ENCODE data around the gene DZIP1L.

DNA sequence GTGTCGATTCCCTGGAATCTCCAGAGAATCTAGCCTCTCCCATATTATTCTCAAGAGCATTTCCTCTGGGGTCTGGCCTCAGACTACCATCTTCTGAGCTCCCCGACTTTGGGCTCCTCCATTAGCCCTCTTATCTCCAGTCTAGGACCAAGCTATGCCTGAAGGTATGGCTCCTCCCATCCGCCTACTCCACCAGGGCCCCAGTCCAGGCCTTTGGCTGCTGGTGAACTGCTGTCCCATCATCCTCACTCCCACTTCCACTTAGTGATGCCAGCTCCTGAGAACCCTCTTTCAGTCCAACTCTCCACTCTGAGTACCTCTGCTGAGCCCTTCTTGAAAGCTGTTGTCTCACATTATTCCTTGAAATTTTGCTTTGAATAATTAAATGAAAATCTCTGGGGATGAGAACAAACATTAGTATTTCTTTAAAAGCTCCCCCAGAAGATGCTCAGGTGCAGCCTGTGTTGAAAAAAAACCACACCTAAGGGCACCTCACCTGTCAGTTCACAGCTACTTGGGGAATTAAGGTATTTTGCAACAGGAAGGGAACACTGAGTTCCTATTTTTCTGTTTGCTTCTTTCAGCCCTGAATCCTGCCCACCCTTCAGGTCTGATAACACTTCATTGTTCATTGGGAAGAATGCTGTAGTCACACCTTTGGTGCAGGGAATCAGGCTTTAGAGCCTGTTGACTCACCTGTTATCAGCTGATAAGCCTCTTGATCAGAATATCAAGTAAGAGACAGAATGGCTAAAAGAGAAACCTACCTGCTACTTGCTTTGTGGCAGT is 95.9 kb downstream of the DZIP1L start:
- TF ChIP-seq, protein P1, sequence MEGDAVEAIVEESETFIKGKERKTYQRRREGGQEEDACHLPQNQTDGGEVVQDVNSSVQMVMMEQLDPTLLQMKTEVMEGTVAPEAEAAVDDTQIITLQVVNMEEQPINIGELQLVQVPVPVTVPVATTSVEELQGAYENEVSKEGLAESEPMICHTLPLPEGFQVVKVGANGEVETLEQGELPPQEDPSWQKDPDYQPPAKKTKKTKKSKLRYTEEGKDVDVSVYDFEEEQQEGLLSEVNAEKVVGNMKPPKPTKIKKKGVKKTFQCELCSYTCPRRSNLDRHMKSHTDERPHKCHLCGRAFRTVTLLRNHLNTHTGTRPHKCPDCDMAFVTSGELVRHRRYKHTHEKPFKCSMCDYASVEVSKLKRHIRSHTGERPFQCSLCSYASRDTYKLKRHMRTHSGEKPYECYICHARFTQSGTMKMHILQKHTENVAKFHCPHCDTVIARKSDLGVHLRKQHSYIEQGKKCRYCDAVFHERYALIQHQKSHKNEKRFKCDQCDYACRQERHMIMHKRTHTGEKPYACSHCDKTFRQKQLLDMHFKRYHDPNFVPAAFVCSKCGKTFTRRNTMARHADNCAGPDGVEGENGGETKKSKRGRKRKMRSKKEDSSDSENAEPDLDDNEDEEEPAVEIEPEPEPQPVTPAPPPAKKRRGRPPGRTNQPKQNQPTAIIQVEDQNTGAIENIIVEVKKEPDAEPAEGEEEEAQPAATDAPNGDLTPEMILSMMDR (IDR thresholded peaks at IDR 0.05 in 8 of 11, conservative IDR thresholded peaks at IDR 0.05 in 3 of 11): no peak
- TF ChIP-seq POLR2A (IDR thresholded peaks at IDR 0.05) (no peak), POLR2AphosphoS5 (IDR thresholded peaks at IDR 0.05) (no peak)

Measured in spleen (tissue), 7 donors.